OCI-M2 (cell line): ENCODE data around the gene DNAH8.
"Not testable (repeated sequence)": the region's sequence is repeated elsewhere in the genome, so short reads cannot be mapped to it uniquely, and the experiment has no call there.

Experiments used
- DNase-seq: peaks from one replicate; lab custom pipeline; 2025; ENCODE audit not compliant: unreplicated experiment; lab: John Stamatoyannopoulos, UW

The DNAH8 gene

GRCh38 chr6:38697846-38698245, 17.3 kb upstream of the DNAH8 start:
- no peak for DNase-seq

GRCh38 chr6:38699702-38700101, 15.4 kb upstream of the DNAH8 start:
- DNase-seq = not testable (repeated sequence)

GRCh38 chr6:38701551-38701950, 13.6 kb upstream of the DNAH8 start:
- DNase-seq = no peak

GRCh38 chr6:38702558-38703397, 12.3 kb upstream of the DNAH8 start, which contains the start of gene GLO1:
GLO1 (minus strand) TSS chr6:38703145; CDS start chr6:38703054, 91 bp downstream.
- DNase-seq = peak; percentile 81

GRCh38 chr6:38703949-38704590, 11.0 kb upstream of the DNAH8 start:
- no peak for DNase-seq

GRCh38 chr6:38705924-38706323, 9.2 kb upstream of the DNAH8 start:
- no peak for DNase-seq

GRCh38 chr6:38708496-38708895, 6.6 kb upstream of the DNAH8 start:
- no peak for DNase-seq

GRCh38 chr6:38713812-38714211, 1.3 kb upstream of the DNAH8 start:
- no peak for DNase-seq

- DNase-seq = no peak
Observed at GRCh38 chr6:38714239-38715015, 684 bp upstream of the DNAH8 start.

- no peak for DNase-seq
Observed at GRCh38 chr6:38716825-38717224, 1.7 kb downstream of the DNAH8 start.

- DNase-seq = no peak
Observed at GRCh38 chr6:38719358-38719757, 4.2 kb downstream of the DNAH8 start.

- DNase-seq = no peak
Observed at GRCh38 chr6:38720295-38720694, 5.2 kb downstream of the DNAH8 start.

- DNase-seq = no peak
Observed at GRCh38 chr6:38722038-38722437, 6.9 kb downstream of the DNAH8 start.

GRCh38 chr6:38722727-38723334, 7.7 kb downstream of the DNAH8 start:
- no peak for DNase-seq

- no peak for DNase-seq
Observed at GRCh38 chr6:38723783-38724182, 8.7 kb downstream of the DNAH8 start.

GRCh38 chr6:38724343-38724742, 9.2 kb downstream of the DNAH8 start:
- no peak for DNase-seq

- no peak for DNase-seq
Observed at GRCh38 chr6:38725414-38726183, 10.5 kb downstream of the DNAH8 start.

GRCh38 chr6:38728203-38728602, 13.1 kb downstream of the DNAH8 start:
- DNase-seq = no peak

- DNase-seq = no peak
Observed at GRCh38 chr6:38730140-38730862, 15.2 kb downstream of the DNAH8 start.

GRCh38 chr6:38736951-38737350, 21.8 kb downstream of the DNAH8 start:
- DNase-seq = no peak
